GM20000 (cell line): ENCODE results near the gene DNAJB14.

Experiments
- DNase-seq: peaks from one replicate; pipeline ENCODE4 v3.0.0; 2012; ENCODE audit warnings: low spot score
- CTCF ChIP-seq: IDR thresholded peaks from 2 replicates; pipeline ENCODE4 v1.5.1; 2012; ENCODE audit warnings: mild to moderate bottlenecking, control low read depth; ENCODE audit errors: extremely low read depth, missing control alignments

The DNAJB14 gene

GRCh38 chr4:99949999-99950912, 3.8 kb upstream of the DNAJB14 start, which contains the start of gene H2AZ1:
TSS of gene H2AZ1 (minus strand) at chr4:99950275. CDS start at chr4:99950170, 105 bp downstream.
- peak; percentile 97 for DNase-seq
- no peak for TF ChIP-seq CTCF

GRCh38 chr4:99949034-99949998, 2.9 kb upstream of the DNAJB14 start:
- DNase-seq, result peak; percentile 85
- peak; percentile 85 for TF ChIP-seq CTCF

- no peak for DNase-seq
- TF ChIP-seq CTCF, result no peak
These were observed 1.2 kb upstream of the DNAJB14 start for GRCh38 chr4:99947608-99948007.

GRCh38 chr4:99947190-99947578, 766 bp upstream of the DNAJB14 start:
- no peak for TF ChIP-seq CTCF
- DNase-seq, result no peak

GRCh38 chr4:99945718-99946355, 581 bp downstream of the DNAJB14 start:
- DNase-seq, result no peak
- no peak for TF ChIP-seq CTCF

GRCh38 chr4:99943904-99944437, 2.4 kb downstream of the DNAJB14 start:
- no peak for TF ChIP-seq CTCF
- DNase-seq, result no peak
